Karpas-422 (cell line): ENCODE data around the gene SMIM28. TPM values are rescaled to one million over a fixed set of nuclear protein-coding genes. Genes with fewer than 3 reads are reported as not detected.

Source experiments
- DNase-seq: peaks from one replicate; pipeline ENCODE4 v3.0.0-alpha.2; 2015
- H2AFZ ChIP-seq: fragments of 200-600 bp; sonication (generic); 2 replicates; pipeline ENCODE4 v1.6.1; 2014; ENCODE audit warnings: antibody characterized with exemption, low read length, mixed read lengths
- H3K27ac ChIP-seq: fragments of 200-600 bp; sonication (generic); 2 replicates; pipeline ENCODE4 v1.5.1; 2014; ENCODE audit warnings: mild to moderate bottlenecking, low read length, moderate library complexity
- H3K27me3 ChIP-seq: fragments of 200-600 bp; sonication (generic); 2 replicates; pipeline ENCODE4 v1.6.1; 2014; ENCODE audit warnings: low read length, mixed read lengths
- H3K36me3 ChIP-seq: fragments of 200-600 bp; sonication (generic); 2 replicates; pipeline ENCODE4 v1.6.1; 2014; ENCODE audit warnings: low read length, mixed read lengths; ENCODE audit not compliant: insufficient read depth
- H3K4me1 ChIP-seq: fragments of 200-600 bp; sonication (generic); 2 replicates; pipeline ENCODE4 v1.6.1; 2014; ENCODE audit warnings: mild to moderate bottlenecking, low read length, mixed read lengths
- H3K4me2 ChIP-seq: fragments of 200-600 bp; sonication (generic); 2 replicates; pipeline ENCODE4 v1.6.1; 2014; ENCODE audit warnings: low read length, low read depth, mild to moderate bottlenecking; ENCODE audit not compliant: poor library complexity, severe bottlenecking
- H3K4me3 ChIP-seq: fragments of 200-600 bp; sonication (generic); 2 replicates; pipeline ENCODE4 v1.5.1; 2014; ENCODE audit warnings: mild to moderate bottlenecking, antibody characterized with exemption, low read length, mixed read lengths
- H3K79me2 ChIP-seq: fragments of 200-600 bp; sonication (generic); 2 replicates; pipeline ENCODE4 v1.6.1; 2014; ENCODE audit warnings: mild to moderate bottlenecking, low read length, mixed read lengths
- H3K9ac ChIP-seq: fragments of 200-600 bp; sonication (generic); 2 replicates; pipeline ENCODE4 v1.6.0; 2014; ENCODE audit warnings: low read length
- H3K9me2 ChIP-seq: fragments of 200-600 bp; sonication (generic), shearing (Covaris generic); replicated peaks from 2 replicates; pipeline ENCODE4 v1.6.0; 2014; ENCODE audit warnings: mild to moderate bottlenecking, low read length, moderate library complexity; ENCODE audit not compliant: insufficient read depth
- H3K9me3 ChIP-seq: fragments of 300-700, 200-600 bp; sonication (generic); 2 replicates; pipeline ENCODE4 v1.6.1; 2014; ENCODE audit warnings: low read length, mixed read lengths
- H4K20me1 ChIP-seq: fragments of 200-600 bp; sonication (generic); 2 replicates; pipeline ENCODE4 v1.6.1; 2014; ENCODE audit warnings: mild to moderate bottlenecking, antibody characterized with exemption, low read length, low read depth; ENCODE audit not compliant: insufficient read depth
- total RNA-seq: library from RNA; depleted of rRNA; stranded (reverse); fragments of >200 nt; shearing (Covaris generic); gene quantifications from 2 replicates; pipeline ENCODE4 v1.2.3, GENCODE V29; 2014; ENCODE audit warnings: low replicate concordance

SMIM28 gene
- total RNA-seq, 1 experiment from 2014 or later = not detected

GRCh38 chr6:138397128-138398122, 19.7 kb downstream of the SMIM28 start:
- H3K9me2 ChIP-seq = no peaks in the 10 kb centered on the region
- H3K27me3 ChIP-seq = no peaks in the 10 kb centered on the region
- H3K4me3 ChIP-seq = no peak overlapping the region
- no peak for DNase-seq
- no peak overlapping the region for H3K27ac ChIP-seq
- no peaks in the 10 kb centered on the region for H4K20me1 ChIP-seq
- H3K9ac ChIP-seq = no peak overlapping the region
- H3K9me3 ChIP-seq = no peaks in the 10 kb centered on the region
- H3K4me2 ChIP-seq = no peak overlapping the region
- no peaks in the 10 kb centered on the region for H3K79me2 ChIP-seq
- peaks cover 2% of the 10 kb centered on the region; the same call in 1 of the 2 replicates for H3K4me1 ChIP-seq
- no peaks in the 10 kb centered on the region for H3K36me3 ChIP-seq
- no peak overlapping the region for H2AFZ ChIP-seq

GRCh38 chr6:138400326-138400725, 22.6 kb downstream of the SMIM28 start:
- Histone ChIP-seq H3K9me2 (no peaks in the 10 kb centered on the region), H3K36me3 (no peaks in the 10 kb centered on the region), H3K4me3 (no peak overlapping the region), H3K4me2 (no peak overlapping the region), H3K27me3 (no peaks in the 10 kb centered on the region), H3K79me2 (peaks cover 8% of the 10 kb centered on the region; the same call in 1 of the 2 replicates), H4K20me1 (no peaks in the 10 kb centered on the region), H3K9ac (no peak overlapping the region), H2AFZ (no peak overlapping the region), H3K4me1 (peaks cover 13% of the 10 kb centered on the region), H3K9me3 (no peaks in the 10 kb centered on the region), H3K27ac (no peak overlapping the region)
- no peak for DNase-seq

GRCh38 chr6:138401960-138402837, 24.5 kb downstream of the SMIM28 start:
- DNase-seq = no peak
- H2AFZ ChIP-seq = no peak overlapping the region
- no peaks in the 10 kb centered on the region for H3K27me3 ChIP-seq

GRCh38 chr6:138402838-138403187, 25.1 kb downstream of the SMIM28 start:
- Histone ChIP-seq H3K9ac (no peak overlapping the region), H2AFZ (no peak overlapping the region), H3K4me3 (peak overlapping the region; percentile 83; the same call in 1 of the 2 replicates), H3K36me3 (peaks cover 18% of the 10 kb centered on the region; the same call in 1 of the 2 replicates), H3K27me3 (no peaks in the 10 kb centered on the region), H4K20me1 (no peaks in the 10 kb centered on the region), H3K4me1 (peaks cover 20% of the 10 kb centered on the region), H3K9me3 (no peaks in the 10 kb centered on the region), H3K27ac (no peak overlapping the region), H3K4me2 (peak overlapping the region; percentile 95), H3K9me2 (no peaks in the 10 kb centered on the region), H3K79me2 (peaks cover 10% of the 10 kb centered on the region; the same call in 1 of the 2 replicates)
- DNase-seq = no peak

More at GRCh38 chr6:138401960-138402837, 24.5 kb downstream of the SMIM28 start:
- peaks cover 12% of the 10 kb centered on the region; the same call in 1 of the 2 replicates for H3K36me3 ChIP-seq
- H3K4me2 ChIP-seq = no peak overlapping the region
- no peak overlapping the region for H3K9ac ChIP-seq
- H4K20me1 ChIP-seq = no peaks in the 10 kb centered on the region
- no peak overlapping the region for H3K4me3 ChIP-seq
- peaks cover 10% of the 10 kb centered on the region; the same call in 1 of the 2 replicates for H3K79me2 ChIP-seq
- H3K9me3 ChIP-seq = no peaks in the 10 kb centered on the region
- H3K27ac ChIP-seq = no peak overlapping the region
- H3K9me2 ChIP-seq = no peaks in the 10 kb centered on the region
- H3K4me1 ChIP-seq = peaks cover 20% of the 10 kb centered on the region

GRCh38 chr6:138403324-138403800, 25.7 kb downstream of the SMIM28 start:
- Histone ChIP-seq H3K9me3 (no peaks in the 10 kb centered on the region), H3K27ac (no peak overlapping the region), H3K4me1 (peaks cover 20% of the 10 kb centered on the region), H3K4me3 (peak overlapping the region; percentile 83), H4K20me1 (no peaks in the 10 kb centered on the region), H3K9ac (peak overlapping the region; percentile 91), H3K9me2 (no peaks in the 10 kb centered on the region), H3K4me2 (peak overlapping the region; percentile 95), H3K79me2 (peaks cover 10% of the 10 kb centered on the region; the same call in 1 of the 2 replicates), H2AFZ (peak overlapping the region; percentile 99), H3K27me3 (no peaks in the 10 kb centered on the region), H3K36me3 (peaks cover 23% of the 10 kb centered on the region)
- DNase-seq = peak; percentile 55

- Histone ChIP-seq H3K4me2 (peak within 1 kb of the TSS; percentile 95), H3K9ac (peak within 1 kb of the TSS; percentile 91), H3K4me1 (peaks cover 20% of the 10 kb centered on the region), H3K27ac (peak within 1 kb of the TSS; percentile 13), H3K4me3 (peak within 1 kb of the TSS; percentile 83), H3K9me3 (no peaks in the 10 kb centered on the region), H2AFZ (peak within 1 kb of the TSS; percentile 99), H3K27me3 (no peaks in the 10 kb centered on the region), H3K9me2 (no peaks in the 10 kb centered on the region), H3K79me2 (peaks cover 10% of the 10 kb centered on the region; the same call in 1 of the 2 replicates), H3K36me3 (peaks cover 28% of the 10 kb centered on the region), H4K20me1 (no peaks in the 10 kb centered on the region)
- peak; percentile 96 for DNase-seq
Measured at GRCh38 chr6:138403801-138404665, 26.3 kb downstream of the SMIM28 start, which contains the start of gene HEBP2. TSS of gene HEBP2 (plus strand) at chr6:138404223. CDS start at chr6:138404496, 273 bp downstream.

GRCh38 chr6:138404666-138405337, 27.1 kb downstream of the SMIM28 start:
- Histone ChIP-seq H3K79me2 (peaks cover 10% of the 10 kb centered on the region; the same call in 1 of the 2 replicates), H3K4me2 (peak overlapping the region; percentile 95), H3K9ac (peak overlapping the region; percentile 91), H3K36me3 (peaks cover 29% of the 10 kb centered on the region), H3K4me1 (peaks cover 20% of the 10 kb centered on the region), H3K9me2 (no peaks in the 10 kb centered on the region), H3K9me3 (no peaks in the 10 kb centered on the region), H2AFZ (peak overlapping the region; percentile 46), H3K27me3 (no peaks in the 10 kb centered on the region), H4K20me1 (no peaks in the 10 kb centered on the region), H3K4me3 (peak overlapping the region; percentile 83), H3K27ac (peak overlapping the region; percentile 13)
- DNase-seq = peak; percentile 70
